ENCODE measurements around the gene TNFRSF8.

Gene TNFRSF8

DNA sequence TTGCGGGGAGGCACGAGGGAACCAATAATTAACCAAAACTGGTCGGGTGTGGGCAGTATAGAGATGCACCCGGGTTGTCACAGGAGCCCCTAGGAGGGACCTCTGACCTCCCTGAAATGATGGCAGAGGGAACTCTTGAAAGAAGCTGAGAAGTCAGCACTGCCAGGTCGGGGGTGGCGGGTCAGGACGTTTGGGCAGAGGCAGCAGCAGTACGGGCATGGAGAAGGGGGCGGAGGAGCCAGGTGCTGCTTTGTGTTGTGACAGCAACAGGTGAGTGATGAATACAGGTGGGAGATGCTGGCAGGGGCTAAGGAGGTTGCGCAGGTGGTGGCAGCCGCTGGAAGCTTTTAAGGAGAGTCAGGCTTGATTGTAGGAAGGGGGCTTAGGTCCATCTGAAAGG lies 115.4 kb downstream of the TNFRSF8 start:
- H3K36me3 ChIP-seq (ENCODE audit: low read length) = no peaks in the 10 kb centered on the region
- TF ChIP-seq EZH2phosphoT487 (conservative IDR thresholded peaks at IDR 0.05; ENCODE audit: low read length) = no peak
- TF ChIP-seq CTCF (IDR thresholded peaks at IDR 0.05; ENCODE audit: insufficient read depth, low read length, poor library complexity, severe bottlenecking) = no peak
- H3K9me2 ChIP-seq (replicated peaks; ENCODE audit: insufficient read depth, low read length) = no peaks in the 10 kb centered on the region
- H3K79me2 ChIP-seq (ENCODE audit: insufficient read depth, low read length) = no peaks in the 10 kb centered on the region
- no peak overlapping the region for H3K4me3 ChIP-seq (ENCODE audit: insufficient read depth, low read length, poor library complexity, severe bottlenecking)
- H3K27ac ChIP-seq (ENCODE audit: low read depth, low read length) = no peak overlapping the region
- peak overlapping the region; percentile 19 for H3K4me2 ChIP-seq (ENCODE audit: low read depth, low read length, poor library complexity, severe bottlenecking)
- H3K9me3 ChIP-seq (ENCODE audit: insufficient read depth, low read length) = no peaks in the 10 kb centered on the region
- H3K9ac ChIP-seq (ENCODE audit: low read length) = no peak overlapping the region
- no peaks in the 10 kb centered on the region for H3K27me3 ChIP-seq (ENCODE audit: low read length)
- no peaks in the 10 kb centered on the region for H4K20me1 ChIP-seq (ENCODE audit: low read depth, low read length)
- H3F3A ChIP-seq (ENCODE audit: insufficient read depth) = no peaks in the 10 kb centered on the region
- H2AFZ ChIP-seq (ENCODE audit: low read depth, low read length, severe bottlenecking) = no peak overlapping the region

DNA sequence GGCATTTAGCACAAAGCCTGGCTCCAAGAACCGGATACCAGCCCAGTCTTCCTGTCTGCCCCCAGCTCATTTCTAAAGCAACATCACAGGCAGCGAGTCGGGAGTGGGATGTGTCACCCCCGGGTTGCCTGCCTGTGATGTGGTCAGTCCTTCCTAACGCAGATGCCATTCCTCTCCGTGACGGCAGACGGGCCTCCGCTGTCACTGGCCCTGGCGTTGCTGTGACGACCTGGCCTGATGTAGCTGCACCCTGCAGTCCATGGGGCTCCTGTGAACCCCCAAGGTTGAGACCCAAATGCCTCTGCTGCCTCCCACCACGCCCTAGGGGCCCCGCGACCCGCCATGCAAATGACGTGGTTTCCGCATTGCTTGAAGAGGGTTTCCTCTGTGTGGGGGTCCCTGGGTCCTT lies 116.0 kb downstream of the TNFRSF8 start:
- Histone ChIP-seq H3K9me3 (ENCODE audit: insufficient read depth, low read length) (no peaks in the 10 kb centered on the region), H3F3A (ENCODE audit: insufficient read depth) (no peaks in the 10 kb centered on the region), H3K4me3 (ENCODE audit: insufficient read depth, low read length, poor library complexity, severe bottlenecking) (no peak overlapping the region), H2AFZ (ENCODE audit: low read depth, low read length, severe bottlenecking) (no peak overlapping the region), H3K9ac (ENCODE audit: low read length) (no peak overlapping the region), H3K36me3 (ENCODE audit: low read length) (no peaks in the 10 kb centered on the region), H3K4me2 (ENCODE audit: low read depth, low read length, poor library complexity, severe bottlenecking) (peak overlapping the region; percentile 19), H3K9me2 (replicated peaks; ENCODE audit: insufficient read depth, low read length) (no peaks in the 10 kb centered on the region), H3K79me2 (ENCODE audit: insufficient read depth, low read length) (no peaks in the 10 kb centered on the region), H3K27ac (ENCODE audit: low read depth, low read length) (no peak overlapping the region), H3K27me3 (ENCODE audit: low read length) (no peaks in the 10 kb centered on the region), H4K20me1 (ENCODE audit: low read depth, low read length) (no peaks in the 10 kb centered on the region)
- TF ChIP-seq EZH2phosphoT487 (conservative IDR thresholded peaks at IDR 0.05; ENCODE audit: low read length) (no peak), CTCF (IDR thresholded peaks at IDR 0.05; ENCODE audit: insufficient read depth, low read length, poor library complexity, severe bottlenecking) (no peak)

DNA sequence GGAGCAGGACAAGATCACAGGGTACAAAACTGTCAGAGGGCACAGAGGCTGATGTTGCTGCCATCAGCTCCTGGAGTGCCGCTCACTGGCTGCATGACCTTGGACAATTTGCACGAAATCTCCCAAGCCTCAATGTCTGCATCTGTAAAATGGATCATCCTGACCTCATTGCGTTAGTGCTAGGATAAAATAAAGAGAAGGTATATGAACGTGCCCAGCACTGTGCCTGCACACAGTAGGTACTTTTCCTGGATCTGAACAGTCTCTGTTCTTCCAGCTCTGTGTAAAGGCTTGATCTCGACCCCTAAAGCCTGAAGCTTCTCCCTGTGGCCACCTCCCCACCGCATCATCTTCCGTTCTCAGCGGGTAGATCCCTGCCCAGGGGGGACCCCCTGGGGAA lies 116.6 kb downstream of the TNFRSF8 start:
- Histone ChIP-seq H3K9ac (ENCODE audit: low read length) (no peak overlapping the region), H3K9me2 (replicated peaks; ENCODE audit: insufficient read depth, low read length) (no peaks in the 10 kb centered on the region), H3K4me2 (ENCODE audit: low read depth, low read length, poor library complexity, severe bottlenecking) (no peak overlapping the region)

More for the DNA sequence above, 116.6 kb downstream of the TNFRSF8 start:
- H3K9me3 ChIP-seq (ENCODE audit: insufficient read depth, low read length) = no peaks in the 10 kb centered on the region
- no peaks in the 10 kb centered on the region for H3K27me3 ChIP-seq (ENCODE audit: low read length)
- TF ChIP-seq EZH2phosphoT487 (conservative IDR thresholded peaks at IDR 0.05; ENCODE audit: low read length) (no peak), CTCF (IDR thresholded peaks at IDR 0.05; ENCODE audit: insufficient read depth, low read length, poor library complexity, severe bottlenecking) (no peak)
- H3K36me3 ChIP-seq (ENCODE audit: low read length) = no peaks in the 10 kb centered on the region
- H3K4me3 ChIP-seq (ENCODE audit: insufficient read depth, low read length, poor library complexity, severe bottlenecking) = no peak overlapping the region
- no peaks in the 10 kb centered on the region for H3K79me2 ChIP-seq (ENCODE audit: insufficient read depth, low read length)
- no peaks in the 10 kb centered on the region for H4K20me1 ChIP-seq (ENCODE audit: low read depth, low read length)
- no peaks in the 10 kb centered on the region for H3F3A ChIP-seq (ENCODE audit: insufficient read depth)
- H3K27ac ChIP-seq (ENCODE audit: low read depth, low read length) = no peak overlapping the region
- no peak overlapping the region for H2AFZ ChIP-seq (ENCODE audit: low read depth, low read length, severe bottlenecking)

Data from SU-DHL-6 (cell line).